ENCODE results near the gene FAM110D.

- TF ChIP-seq CTCF (IDR thresholded peaks at IDR 0.05), result no peak
- TF ChIP-seq POLR2A (IDR thresholded peaks at IDR 0.05), result no peak
Measured at GRCh38 chr1:26168410-26169197, 9.7 kb downstream of the FAM110D start, which contains the start of gene C1orf232.

Measured in thyroid gland (tissue), 4 donors.